Activated T-helper 17 cell treated with anti-CD3 and anti-CD28 coated beads, Interleukin-2, amount 50 U/mL, for 72 hours (primary cell): ENCODE data around the gene GOLT1B. TPM values are rescaled to one million over a fixed set of nuclear protein-coding genes. Genes with fewer than 3 reads are reported as not detected.
A peak's percentile ranks its signal among the peaks of the same experiment; 100 is the strongest.
"Not testable (repeated sequence)": the region's sequence is repeated elsewhere in the genome, so short reads cannot be mapped to it uniquely, and the experiment has no call there.

Source experiments
- ATAC-seq: fragments of 150-1000 bp; cut with Tn5 transposase; replicated peaks from 2 replicates; pipeline ENCODE4 v1.10.0; 2021; ENCODE audit warnings: mild to moderate bottlenecking, moderate library complexity
- H3K27ac Mint-ChIP-seq: one replicate; pipeline ENCODE4 v1.8.0; 2022; ENCODE audit warnings: mixed read lengths
- H3K27me3 Mint-ChIP-seq: one replicate; pipeline ENCODE4 v1.8.0; 2022; ENCODE audit warnings: mixed read lengths
- H3K36me3 Mint-ChIP-seq: one replicate; pipeline ENCODE4 v1.8.0; 2022; ENCODE audit warnings: low read depth, mild to moderate bottlenecking, mixed read lengths
- H3K4me1 Mint-ChIP-seq: one replicate; pipeline ENCODE4 v1.8.0; 2022; ENCODE audit warnings: mixed read lengths
- H3K4me3 Mint-ChIP-seq: one replicate; pipeline ENCODE4 v1.8.0; 2022; ENCODE audit warnings: mild to moderate bottlenecking, mixed read lengths
- H3K9me3 Mint-ChIP-seq: one replicate; pipeline ENCODE4 v1.8.0; 2022; ENCODE audit warnings: mixed read lengths
- total RNA-seq, 2 donors: library from RNA; stranded (reverse); gene quantifications; one replicate each; pipeline ENCODE4 v1.2.3, GENCODE V29; 2022

Gene GOLT1B
- 10 to 100 TPM; 30.7 to 39.1 TPM for total RNA-seq

GRCh38 chr12:21501258-21502163 lies at the start of gene GOLT1B, which contains the start of gene RECQL:
GOLT1B (plus strand) TSS chr12:21501789; CDS start chr12:21501924, 135 bp downstream.
RECQL (minus strand) TSS chr12:21501635; CDS start chr12:21499570, 2,065 bp downstream.
- no peak within 1 kb of the TSS for H3K27ac Mint-ChIP-seq
- no peaks in the 10 kb centered on the region for H3K9me3 Mint-ChIP-seq
- peaks cover 13% of the 10 kb centered on the region for H3K4me1 Mint-ChIP-seq
- ATAC-seq, result peak; percentile 97
- no peak within 1 kb of the TSS for H3K4me3 Mint-ChIP-seq
- no peaks in the 10 kb centered on the region for H3K36me3 Mint-ChIP-seq
- no peaks in the 10 kb centered on the region for H3K27me3 Mint-ChIP-seq

GRCh38 chr12:21453312-21453852 lies 48.2 kb upstream of the GOLT1B start:
- H3K27ac Mint-ChIP-seq, result peak overlapping the region; percentile 74
- H3K4me3 Mint-ChIP-seq, result peak overlapping the region; percentile 60
- peaks cover 90% of the 10 kb centered on the region for H3K36me3 Mint-ChIP-seq
- peaks cover 48% of the 10 kb centered on the region for H3K4me1 Mint-ChIP-seq
- ATAC-seq, result peak; percentile 64
- H3K27me3 Mint-ChIP-seq, result no peaks in the 10 kb centered on the region
- no peaks in the 10 kb centered on the region for H3K9me3 Mint-ChIP-seq

GRCh38 chr12:21456291-21456780 lies 45.3 kb upstream of the GOLT1B start:
- Mint-ChIP-seq H3K36me3 (peaks cover 89% of the 10 kb centered on the region), H3K27ac (peak overlapping the region; percentile 95)

GRCh38 chr12:21459474-21459873 lies 42.1 kb upstream of the GOLT1B start:
- Mint-ChIP-seq H3K36me3 (peaks cover 93% of the 10 kb centered on the region), H3K27me3 (no peaks in the 10 kb centered on the region), H3K4me1 (peaks cover 30% of the 10 kb centered on the region), H3K27ac (no peak overlapping the region), H3K9me3 (no peaks in the 10 kb centered on the region), H3K4me3 (no peak overlapping the region)
- ATAC-seq, result no peak

More at GRCh38 chr12:21456291-21456780, 45.3 kb upstream of the GOLT1B start:
- Mint-ChIP-seq H3K9me3 (no peaks in the 10 kb centered on the region), H3K4me3 (peak overlapping the region; percentile 75), H3K4me1 (peaks cover 49% of the 10 kb centered on the region), H3K27me3 (no peaks in the 10 kb centered on the region)
- ATAC-seq, result peak; percentile 88

GRCh38 chr12:21467334-21467733 lies 34.3 kb upstream of the GOLT1B start:
- ATAC-seq, H3K27me3 Mint-ChIP-seq, H3K4me3 Mint-ChIP-seq, H3K9me3 Mint-ChIP-seq, H3K4me1 Mint-ChIP-seq, H3K27ac Mint-ChIP-seq: not testable (repeated sequence)
- H3K36me3 Mint-ChIP-seq, result peaks cover 75% of the 10 kb centered on the region

- no peak overlapping the region for H3K4me3 Mint-ChIP-seq
- H3K27ac Mint-ChIP-seq, result peak overlapping the region; percentile 20
- no peaks in the 10 kb centered on the region for H3K9me3 Mint-ChIP-seq
- no peaks in the 10 kb centered on the region for H3K27me3 Mint-ChIP-seq
- peaks cover under 1% of the 10 kb centered on the region for H3K4me1 Mint-ChIP-seq
- no peak for ATAC-seq
- H3K36me3 Mint-ChIP-seq, result peaks cover 35% of the 10 kb centered on the region
Measured at GRCh38 chr12:21471294-21471693, 30.3 kb upstream of the GOLT1B start.

- no peak for ATAC-seq
- no peak overlapping the region for H3K4me3 Mint-ChIP-seq
- H3K36me3 Mint-ChIP-seq, result peaks cover 25% of the 10 kb centered on the region
- no peak overlapping the region for H3K27ac Mint-ChIP-seq
- no peaks in the 10 kb centered on the region for H3K27me3 Mint-ChIP-seq
- no peaks in the 10 kb centered on the region for H3K9me3 Mint-ChIP-seq
- H3K4me1 Mint-ChIP-seq, result peaks cover 8% of the 10 kb centered on the region
Measured at GRCh38 chr12:21472197-21472823, 29.3 kb upstream of the GOLT1B start.

GRCh38 chr12:21475552-21475951 lies 26.0 kb upstream of the GOLT1B start:
- no peaks in the 10 kb centered on the region for H3K36me3 Mint-ChIP-seq
- ATAC-seq, result no peak
- no peaks in the 10 kb centered on the region for H3K27me3 Mint-ChIP-seq
- H3K9me3 Mint-ChIP-seq, result no peaks in the 10 kb centered on the region
- no peak overlapping the region for H3K4me3 Mint-ChIP-seq
- H3K27ac Mint-ChIP-seq, result no peak overlapping the region
- H3K4me1 Mint-ChIP-seq, result peaks cover 8% of the 10 kb centered on the region

GRCh38 chr12:21476949-21477348 lies 24.6 kb upstream of the GOLT1B start:
- peaks cover 8% of the 10 kb centered on the region for H3K4me1 Mint-ChIP-seq
- peak; percentile 97 for ATAC-seq
- H3K36me3 Mint-ChIP-seq, result no peaks in the 10 kb centered on the region
- peak overlapping the region; percentile 89 for H3K27ac Mint-ChIP-seq
- H3K4me3 Mint-ChIP-seq, result peak overlapping the region; percentile 19
- no peaks in the 10 kb centered on the region for H3K9me3 Mint-ChIP-seq
- H3K27me3 Mint-ChIP-seq, result no peaks in the 10 kb centered on the region

- Mint-ChIP-seq H3K4me1 (peaks cover 8% of the 10 kb centered on the region), H3K36me3 (no peaks in the 10 kb centered on the region)
- ATAC-seq, result no peak
Measured at GRCh38 chr12:21478756-21479455, 22.7 kb upstream of the GOLT1B start.

GRCh38 chr12:21483531-21483930 lies 18.1 kb upstream of the GOLT1B start:
- ATAC-seq, result no peak
- Mint-ChIP-seq H3K27me3 (no peaks in the 10 kb centered on the region), H3K4me3 (no peak overlapping the region), H3K36me3 (peaks cover 16% of the 10 kb centered on the region), H3K9me3 (no peaks in the 10 kb centered on the region), H3K4me1 (peaks cover 7% of the 10 kb centered on the region), H3K27ac (no peak overlapping the region)

More at GRCh38 chr12:21478756-21479455, 22.7 kb upstream of the GOLT1B start:
- H3K9me3 Mint-ChIP-seq, result no peaks in the 10 kb centered on the region
- no peaks in the 10 kb centered on the region for H3K27me3 Mint-ChIP-seq
- no peak overlapping the region for H3K4me3 Mint-ChIP-seq
- no peak overlapping the region for H3K27ac Mint-ChIP-seq

- Mint-ChIP-seq H3K27me3 (no peaks in the 10 kb centered on the region), H3K27ac (no peak overlapping the region), H3K36me3 (peaks cover 16% of the 10 kb centered on the region), H3K4me1 (peaks cover 7% of the 10 kb centered on the region), H3K9me3 (no peaks in the 10 kb centered on the region), H3K4me3 (no peak overlapping the region)
- no peak for ATAC-seq
Measured at GRCh38 chr12:21485998-21486397, 15.6 kb upstream of the GOLT1B start.

GRCh38 chr12:21499765-21500164 lies 1.8 kb upstream of the GOLT1B start:
- no peak overlapping the region for H3K27ac Mint-ChIP-seq
- H3K4me3 Mint-ChIP-seq, result no peak overlapping the region
- no peak for ATAC-seq
- H3K36me3 Mint-ChIP-seq, result no peaks in the 10 kb centered on the region
- no peaks in the 10 kb centered on the region for H3K9me3 Mint-ChIP-seq
- H3K27me3 Mint-ChIP-seq, result no peaks in the 10 kb centered on the region
- H3K4me1 Mint-ChIP-seq, result peaks cover 13% of the 10 kb centered on the region

GRCh38 chr12:21500786-21501257 lies 767 bp upstream of the GOLT1B start:
- ATAC-seq, result peak; percentile 3
- H3K27ac Mint-ChIP-seq, result no peak overlapping the region
- H3K9me3 Mint-ChIP-seq, result no peaks in the 10 kb centered on the region
- H3K4me1 Mint-ChIP-seq, result peaks cover 13% of the 10 kb centered on the region
- H3K4me3 Mint-ChIP-seq, result no peak overlapping the region
- no peaks in the 10 kb centered on the region for H3K36me3 Mint-ChIP-seq
- H3K27me3 Mint-ChIP-seq, result no peaks in the 10 kb centered on the region
